Lower lobe of right lung (tissue), 2 donors: Measurements from ENCODE around the gene AUTS2. TPM values are rescaled to one million over a fixed set of nuclear protein-coding genes. Genes with fewer than 3 reads are reported as not detected.
"Not testable (repeated sequence)": the region's sequence is repeated elsewhere in the genome, so short reads cannot be mapped to it uniquely, and the experiment has no call there.

ENCODE experiments used
- ATAC-seq, 2 donors: fragments of 200-7000 bp; cut with Tn5 transposase; one replicate each; pipeline ENCODE4 v1.9.1; 2020 to 2022; ENCODE audit warnings: mild to moderate bottlenecking in 2 of 2, moderate library complexity in 2 of 2
- DNase-seq: peaks from one replicate; pipeline ENCODE4 v3.0.0-alpha.2; 2020
- H3K27ac ChIP-seq: fragments of 200-600 bp; one replicate; pipeline ENCODE4 v1.8.0; 2022
- H3K27me3 ChIP-seq: fragments of 200-600 bp; one replicate; pipeline ENCODE4 v1.8.0; 2022; ENCODE audit warnings: low read depth
- H3K36me3 ChIP-seq: fragments of 200-600 bp; one replicate; pipeline ENCODE4 v1.8.0; 2022; ENCODE audit warnings: mild to moderate bottlenecking
- H3K4me1 ChIP-seq: fragments of 200-600 bp; one replicate; pipeline ENCODE4 v1.8.0; 2022
- H3K4me3 ChIP-seq: fragments of 200-600 bp; one replicate; pipeline ENCODE4 v1.8.0; 2022; ENCODE audit warnings: mild to moderate bottlenecking
- H3K9me3 ChIP-seq: fragments of 200-600 bp; one replicate; pipeline ENCODE4 v1.8.0; 2022
- intact Hi-C: fragments of 100-400 bp; cut with DNase I; formaldehyde crosslinking; loops from one replicate; pipeline ENCODE4 v1.11.0; 2022
- total RNA-seq: library from RNA; stranded (reverse); fragmentation: NEBNext Ultra II Directional; extraction: Animal tissue kit (Norgen Biotek cat#: 25700); gene quantifications from one replicate; pipeline ENCODE4 v1.2.1, GENCODE V29; 2021
- TF ChIP-seq, protein P1 (sequence below): fragments of 200-600 bp; IDR thresholded peaks from one replicate; pipeline ENCODE4 v1.8.0; 2022; ENCODE audit warnings: antibody characterized with exemption, mild to moderate bottlenecking
- donor health status: DM: no; HTN: yes; CAD: no; lungs with severe emphysema.

Gene AUTS2
- total RNA-seq, 1 donor from 2014 or later, result 45.7 TPM

DNA sequence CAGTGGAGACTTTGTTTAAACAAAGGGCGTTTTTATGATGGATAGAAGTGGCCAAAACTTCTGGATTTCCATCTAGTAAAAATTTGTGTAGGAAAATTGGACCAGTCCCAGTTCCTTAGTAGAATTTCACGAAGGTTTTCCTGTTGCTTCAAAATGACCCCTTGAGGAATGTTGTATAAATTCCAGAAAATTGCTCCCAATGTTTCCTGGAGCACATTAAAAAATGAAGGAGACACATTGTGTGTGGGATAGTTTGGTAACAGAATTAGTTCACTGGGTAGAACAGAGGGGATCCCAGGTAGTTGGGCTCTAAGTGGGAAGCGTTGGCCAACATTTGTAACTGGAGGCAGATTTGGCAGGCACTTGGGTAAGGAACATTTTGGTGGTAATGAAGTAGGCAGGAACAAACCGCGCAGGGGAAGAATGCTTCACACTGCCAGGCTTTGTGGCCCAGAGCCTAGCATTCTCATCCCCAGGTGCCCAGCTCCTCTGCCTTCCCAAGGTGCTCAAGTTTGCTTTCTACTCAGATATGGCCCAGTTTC lies 758.6 kb downstream of the AUTS2 start:
- Histone ChIP-seq H3K36me3 (no peaks in the 10 kb centered on the region), H3K27me3 (no peaks in the 10 kb centered on the region), H3K4me1 (no peaks in the 10 kb centered on the region), H3K27ac (no peak overlapping the region), H3K9me3 (no peaks in the 10 kb centered on the region), H3K4me3 (no peak overlapping the region)
- intact Hi-C loops, result no loop called here
- TF ChIP-seq, protein P1, sequence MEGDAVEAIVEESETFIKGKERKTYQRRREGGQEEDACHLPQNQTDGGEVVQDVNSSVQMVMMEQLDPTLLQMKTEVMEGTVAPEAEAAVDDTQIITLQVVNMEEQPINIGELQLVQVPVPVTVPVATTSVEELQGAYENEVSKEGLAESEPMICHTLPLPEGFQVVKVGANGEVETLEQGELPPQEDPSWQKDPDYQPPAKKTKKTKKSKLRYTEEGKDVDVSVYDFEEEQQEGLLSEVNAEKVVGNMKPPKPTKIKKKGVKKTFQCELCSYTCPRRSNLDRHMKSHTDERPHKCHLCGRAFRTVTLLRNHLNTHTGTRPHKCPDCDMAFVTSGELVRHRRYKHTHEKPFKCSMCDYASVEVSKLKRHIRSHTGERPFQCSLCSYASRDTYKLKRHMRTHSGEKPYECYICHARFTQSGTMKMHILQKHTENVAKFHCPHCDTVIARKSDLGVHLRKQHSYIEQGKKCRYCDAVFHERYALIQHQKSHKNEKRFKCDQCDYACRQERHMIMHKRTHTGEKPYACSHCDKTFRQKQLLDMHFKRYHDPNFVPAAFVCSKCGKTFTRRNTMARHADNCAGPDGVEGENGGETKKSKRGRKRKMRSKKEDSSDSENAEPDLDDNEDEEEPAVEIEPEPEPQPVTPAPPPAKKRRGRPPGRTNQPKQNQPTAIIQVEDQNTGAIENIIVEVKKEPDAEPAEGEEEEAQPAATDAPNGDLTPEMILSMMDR, result no peak
- DNase-seq, result no peak
- ATAC-seq, result no peak

DNA sequence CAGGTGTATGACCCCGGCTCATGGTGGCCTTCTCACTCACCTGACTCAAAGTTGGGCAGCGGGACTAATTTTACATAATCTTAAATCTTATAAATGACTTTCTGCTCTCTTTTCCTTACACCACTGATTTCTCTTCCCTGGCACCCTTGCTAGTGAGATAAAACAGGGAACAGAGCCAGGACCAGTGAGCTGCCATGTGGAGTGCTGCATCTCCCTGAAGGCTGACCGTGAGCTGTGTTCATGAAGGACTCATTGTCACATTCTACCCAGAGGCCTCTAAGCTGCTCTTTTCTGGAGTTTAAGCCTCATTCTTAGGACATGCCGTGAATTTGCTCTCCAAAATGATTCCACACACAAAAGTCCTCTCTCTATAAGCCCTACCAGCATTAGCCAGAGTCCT lies 762.3 kb downstream of the AUTS2 start:
- Histone ChIP-seq H3K9me3 (no peaks in the 10 kb centered on the region), H3K4me1 (no peaks in the 10 kb centered on the region), H3K27ac (no peak overlapping the region), H3K36me3 (no peaks in the 10 kb centered on the region), H3K27me3 (no peaks in the 10 kb centered on the region), H3K4me3 (no peak overlapping the region)
- intact Hi-C loops, result no loop called here
- ATAC-seq, result no peak
- no peak for DNase-seq
- TF ChIP-seq, protein P1, result no peak

DNA sequence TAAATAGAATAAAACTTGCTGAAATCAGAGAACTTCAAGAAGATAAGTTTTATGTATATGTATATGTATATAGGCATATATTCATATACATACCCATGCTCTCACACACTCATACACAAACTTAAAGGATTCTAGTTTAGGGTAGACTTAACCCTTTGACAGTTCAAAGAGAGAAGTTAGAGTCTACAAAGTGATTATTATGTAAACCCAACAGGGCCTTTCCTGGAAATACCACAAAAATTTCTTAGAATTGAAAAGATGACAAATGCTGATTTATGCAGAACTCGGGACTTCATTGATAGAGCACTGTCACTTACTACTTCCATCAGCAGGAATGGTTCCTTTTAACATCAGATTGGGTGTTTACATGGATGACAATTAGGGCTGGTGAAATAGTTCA lies 763.5 kb downstream of the AUTS2 start:
- Histone ChIP-seq H3K9me3 (no peaks in the 10 kb centered on the region), H3K27me3 (no peaks in the 10 kb centered on the region), H3K4me3 (no peak overlapping the region), H3K36me3 (no peaks in the 10 kb centered on the region), H3K27ac (no peak overlapping the region), H3K4me1 (no peaks in the 10 kb centered on the region)
- intact Hi-C loops, result no loop called here
- TF ChIP-seq, protein P1, result no peak
- DNase-seq, result no peak
- ATAC-seq, result no peak

DNA sequence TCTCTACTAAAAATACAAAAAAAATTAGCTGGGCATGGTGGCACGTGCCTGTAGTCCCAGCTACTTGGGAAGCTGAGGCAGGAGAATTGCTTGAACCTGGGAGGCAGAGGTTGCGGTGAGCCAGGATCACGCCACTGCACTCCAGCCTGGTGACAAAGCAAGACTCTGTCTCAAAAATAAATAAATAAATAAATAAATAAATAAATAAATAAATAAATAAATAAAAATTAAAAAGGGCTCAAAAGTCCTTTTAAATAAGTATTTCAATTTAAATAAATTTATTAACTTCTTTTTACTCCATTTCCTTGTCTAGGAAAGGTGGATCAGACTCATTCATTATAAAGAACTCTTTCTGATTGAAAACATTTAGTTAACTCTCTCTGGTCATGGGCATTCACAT lies 766.1 kb downstream of the AUTS2 start:
- H3K9me3 ChIP-seq, ATAC-seq, intact Hi-C loops, DNase-seq, H3K27me3 ChIP-seq, H3K27ac ChIP-seq, H3K4me3 ChIP-seq, H3K36me3 ChIP-seq, H3K4me1 ChIP-seq: not testable (repeated sequence)

DNA sequence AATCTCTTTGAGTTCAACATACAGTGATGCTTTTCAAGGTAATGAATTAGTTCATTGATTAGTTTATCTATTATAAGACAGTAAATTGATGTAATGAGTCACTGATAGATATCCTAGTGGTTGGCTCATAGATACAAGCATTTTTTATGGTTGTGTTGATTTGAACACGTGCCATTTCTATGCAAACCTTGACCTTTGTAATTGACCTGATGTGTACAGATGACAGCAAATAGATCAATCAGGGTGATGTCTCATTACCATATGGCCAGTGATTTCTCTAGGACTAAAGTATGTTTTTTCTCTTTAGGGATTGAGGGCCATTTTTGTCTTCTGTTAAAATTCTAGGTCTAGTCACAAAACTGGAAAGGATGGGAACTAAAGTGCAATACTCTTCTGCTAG lies 773.4 kb downstream of the AUTS2 start:
- DNase-seq, result no peak
- intact Hi-C loops, result no loop called here

DNA sequence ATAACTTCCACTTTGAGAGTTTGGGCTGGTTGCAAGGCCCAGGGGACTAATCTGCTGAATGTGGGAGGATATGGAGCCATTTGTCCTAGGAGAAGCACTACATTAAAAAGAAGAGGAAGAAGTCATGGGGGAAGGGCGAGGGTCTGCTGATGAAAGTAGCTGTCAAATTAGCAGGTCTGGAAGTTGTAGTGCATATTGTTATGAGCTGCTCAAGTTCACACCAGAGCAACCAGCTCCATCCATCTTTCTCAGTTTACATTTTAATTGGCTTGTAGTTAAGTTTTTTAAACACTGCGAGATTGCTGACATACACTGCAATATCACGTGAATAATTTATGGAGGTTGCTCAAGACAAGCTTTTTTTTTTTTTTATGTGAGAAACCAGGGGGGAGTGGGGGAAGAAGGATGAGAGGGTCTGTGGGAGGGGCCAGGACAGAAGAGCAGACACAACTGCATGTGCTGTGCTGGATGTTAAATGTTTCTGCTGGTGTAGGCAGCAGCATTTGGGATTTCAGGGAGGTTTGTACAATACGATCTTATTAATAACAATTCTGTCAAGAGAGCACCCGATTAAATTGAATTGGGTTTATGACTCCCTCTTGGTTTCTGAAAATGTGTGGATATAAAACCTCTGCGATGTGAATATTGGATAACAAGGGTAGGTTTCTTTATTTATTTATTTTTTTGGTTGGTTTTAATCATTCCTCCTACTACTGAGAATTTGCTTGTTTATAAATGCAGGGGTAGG lies 774.7 kb downstream of the AUTS2 start:
- Histone ChIP-seq H3K4me1 (peaks cover 7% of the 10 kb centered on the region), H3K4me3 (no peak overlapping the region), H3K27ac (no peak overlapping the region), H3K36me3 (no peaks in the 10 kb centered on the region), H3K27me3 (no peaks in the 10 kb centered on the region), H3K9me3 (no peaks in the 10 kb centered on the region)
- TF ChIP-seq, protein P1, result no peak
- no peak for ATAC-seq
- intact Hi-C loops, result no loop called here
- DNase-seq, result no peak

More for the DNA sequence above, 773.4 kb downstream of the AUTS2 start:
- no peak overlapping the region for H3K27ac ChIP-seq
- ATAC-seq, result no peak
- H3K36me3 ChIP-seq, result no peaks in the 10 kb centered on the region
- H3K4me1 ChIP-seq, result peaks cover 7% of the 10 kb centered on the region
- no peaks in the 10 kb centered on the region for H3K9me3 ChIP-seq
- no peaks in the 10 kb centered on the region for H3K27me3 ChIP-seq
- TF ChIP-seq, protein P1, result no peak
- no peak overlapping the region for H3K4me3 ChIP-seq
